LNCAP (cell line): Measurements from ENCODE around the gene PRRT4.

Source experiments
- CTCF ChIP-seq: fragments of 450-650 bp; IDR thresholded peaks from 2 replicates; pipeline ENCODE4 v1.5.1; 2017; ENCODE audit warnings: mild to moderate bottlenecking

Gene PRRT4

GRCh38 chr7:128361411-128362379 is at the start of gene PRRT4:
TSS of gene PRRT4 (minus strand) at chr7:128361690.
- TF ChIP-seq CTCF: no peak

DNA sequence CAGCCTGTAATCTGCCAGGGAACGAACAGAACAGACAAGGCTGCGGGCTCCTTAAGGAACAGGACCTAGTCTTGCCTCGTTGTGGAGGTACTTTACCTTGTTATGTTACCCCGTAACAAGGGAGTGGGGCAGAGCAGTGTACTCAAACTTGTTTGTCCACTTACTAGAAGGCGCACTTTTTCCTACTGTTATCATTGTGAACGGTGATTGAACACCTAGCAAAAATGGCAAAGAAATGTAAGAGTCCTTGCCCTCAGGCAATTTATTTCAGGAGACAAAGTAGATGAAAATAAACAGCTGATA is 48.9 kb upstream of the PRRT4 start:
- no peak for TF ChIP-seq CTCF

GRCh38 chr7:128409596-128410450 is 48.3 kb upstream of the PRRT4 start, which contains the start of gene IMPDH1:
TSS of gene IMPDH1 (minus strand) at chr7:128409982. CDS start at chr7:128409901, 81 bp downstream.
- no peak for TF ChIP-seq CTCF

- no peak for TF ChIP-seq CTCF
Observed at GRCh38 chr7:128408709-128409595, 47.5 kb upstream of the PRRT4 start.

DNA sequence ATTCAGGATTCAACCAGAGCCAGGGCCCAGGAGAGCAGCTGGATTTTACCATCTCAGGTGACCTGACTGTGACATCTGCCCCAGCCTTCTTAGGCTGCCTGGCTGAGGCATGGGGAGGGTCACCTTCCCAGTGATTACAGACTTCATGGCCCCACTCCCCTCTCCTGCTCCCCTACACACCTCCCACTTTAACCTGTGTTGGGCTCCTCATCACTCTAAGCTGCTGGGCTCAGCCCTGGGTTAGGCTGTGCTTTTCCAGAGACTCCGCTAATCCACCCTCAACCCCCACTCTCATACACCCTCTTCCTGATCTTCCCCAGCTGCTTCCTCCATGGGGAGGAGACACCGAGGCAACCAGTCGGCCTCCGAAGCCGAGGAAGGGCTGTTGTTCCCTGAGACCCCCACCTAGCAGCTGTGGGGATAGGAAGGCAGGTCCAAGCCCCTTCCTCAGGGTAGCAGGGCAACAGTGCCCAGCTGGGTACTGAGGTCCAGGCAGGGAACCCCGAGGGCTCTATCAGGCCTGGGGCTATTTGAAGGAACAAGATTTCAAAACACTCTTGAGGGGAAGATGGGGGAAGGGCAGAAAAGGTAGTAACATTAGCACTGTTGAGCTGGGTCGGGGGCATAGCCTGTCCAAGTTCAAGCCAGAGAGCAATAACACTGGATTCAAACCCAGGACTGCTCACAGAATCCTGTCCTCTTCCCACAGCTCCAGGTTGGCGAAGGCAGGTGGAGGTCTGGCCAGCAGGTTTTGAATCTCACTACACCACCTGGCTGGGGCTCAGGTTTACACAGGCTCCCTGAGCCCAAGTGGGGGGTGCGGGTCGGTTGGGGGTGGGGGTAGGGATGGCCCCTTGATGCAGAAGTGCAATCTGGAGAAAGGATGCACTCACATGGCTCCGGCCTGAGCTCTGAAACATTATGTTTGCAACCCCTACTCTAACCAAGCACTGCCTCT is 46.5 kb upstream of the PRRT4 start:
- TF ChIP-seq CTCF: no peak

DNA sequence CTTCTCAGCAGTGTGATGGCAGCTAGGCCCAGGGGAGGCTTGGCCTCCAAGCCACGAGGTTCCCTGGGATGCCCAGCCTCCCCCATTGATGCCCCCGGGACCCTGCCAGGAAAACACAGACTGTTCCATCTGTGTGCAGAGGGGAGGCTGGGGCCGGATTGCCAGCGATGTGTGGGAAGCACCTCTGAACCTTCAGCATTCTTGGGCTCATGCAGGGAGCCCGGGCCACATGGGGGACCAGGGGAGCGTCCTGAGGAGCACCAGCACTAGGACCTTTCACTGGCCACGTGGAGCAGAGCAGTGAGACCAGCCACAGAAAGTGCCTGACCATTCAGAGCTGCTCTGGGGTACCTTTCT is 45.7 kb upstream of the PRRT4 start:
- TF ChIP-seq CTCF: no peak
